Mucosa of gallbladder (tissue), 1 donor: Measurements from ENCODE around the gene PREB. TPM values are rescaled to one million over a fixed set of nuclear protein-coding genes. Genes with fewer than 3 reads are reported as not detected.

Experiments
- DNase-seq: peaks from one replicate; pipeline ENCODE4 v3.0.0-alpha.2; 2020; ENCODE audit warnings: low spot score
- total RNA-seq: library from RNA; stranded (reverse); gene quantifications from one replicate; pipeline ENCODE4 v1.2.1, GENCODE V29; 2021
- donor health status: DM: no; HTN: no; CAD: no.

PREB gene
- total RNA-seq, 1 donor from 2014 or later, result 51.3 TPM

DNA sequence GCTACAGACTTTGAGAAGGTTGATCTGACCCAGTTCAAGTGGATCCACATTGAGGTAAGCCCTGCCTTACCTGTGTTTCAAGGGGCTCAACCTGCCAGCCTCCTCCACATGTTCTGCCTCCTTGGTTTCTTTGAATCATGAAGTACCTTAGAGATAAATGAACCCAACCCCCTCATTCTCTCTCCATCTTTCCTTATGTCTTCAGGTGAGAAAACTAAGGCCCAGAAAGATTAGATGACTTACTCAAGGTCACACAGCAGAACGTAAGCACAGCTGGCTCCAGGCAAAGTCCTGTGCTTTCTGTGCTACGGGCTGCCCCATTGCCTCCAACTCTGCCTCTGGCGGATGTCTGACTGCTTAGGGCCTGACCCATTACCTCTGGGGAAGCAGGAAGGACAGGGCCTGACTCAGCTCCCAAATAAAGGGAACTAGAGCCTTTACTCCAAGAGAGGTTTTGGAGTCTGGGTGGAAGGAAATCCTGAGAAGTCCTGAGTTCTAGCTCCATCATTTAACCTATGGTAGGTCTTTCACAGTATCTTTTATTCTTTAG lies 37.6 kb downstream of the PREB start:
- no peak for DNase-seq

DNA sequence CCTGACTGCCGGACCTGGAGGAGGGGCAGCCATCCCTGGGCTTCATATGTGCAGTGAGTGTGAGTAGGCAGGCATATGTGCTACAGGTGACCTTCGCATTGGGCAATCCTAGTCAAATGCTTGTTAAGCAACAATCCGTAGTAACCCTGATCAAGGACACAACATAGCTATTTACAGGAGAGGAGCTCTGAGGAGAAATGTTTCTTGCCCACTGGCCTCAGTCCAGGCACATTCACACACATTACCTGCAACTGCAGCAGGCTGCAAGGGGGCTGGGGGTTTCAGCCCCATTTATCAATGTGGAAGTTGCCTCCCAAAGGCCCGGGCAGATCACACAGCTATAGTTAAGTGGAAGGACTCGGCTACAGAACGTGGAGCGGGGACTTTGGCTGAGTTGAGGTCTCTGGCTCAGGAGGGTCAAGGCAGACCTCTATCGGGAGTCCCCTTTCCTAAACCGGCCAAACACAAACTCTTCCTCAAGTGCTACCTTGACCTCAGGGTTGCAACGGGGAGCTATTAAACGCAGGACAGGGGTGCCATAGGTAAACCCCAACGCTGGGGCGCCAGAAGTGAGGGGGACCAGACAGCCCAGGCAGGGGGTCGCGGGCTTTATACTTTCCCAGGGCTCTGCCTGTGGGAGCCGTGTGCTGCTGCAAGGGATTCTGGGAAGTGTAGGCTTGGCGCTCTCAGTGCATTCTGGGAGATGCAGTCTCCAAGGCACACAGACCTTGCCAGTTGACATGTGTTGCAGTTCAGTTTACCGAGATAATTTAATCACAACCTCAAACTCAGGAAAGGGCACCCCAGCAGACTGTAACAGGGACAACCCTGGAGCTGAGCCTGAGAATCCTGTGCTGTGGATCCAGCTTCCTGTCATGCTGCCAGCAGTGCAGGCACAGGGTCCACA lies 38.4 kb downstream of the PREB start:
- peak; percentile 63 for DNase-seq

DNA sequence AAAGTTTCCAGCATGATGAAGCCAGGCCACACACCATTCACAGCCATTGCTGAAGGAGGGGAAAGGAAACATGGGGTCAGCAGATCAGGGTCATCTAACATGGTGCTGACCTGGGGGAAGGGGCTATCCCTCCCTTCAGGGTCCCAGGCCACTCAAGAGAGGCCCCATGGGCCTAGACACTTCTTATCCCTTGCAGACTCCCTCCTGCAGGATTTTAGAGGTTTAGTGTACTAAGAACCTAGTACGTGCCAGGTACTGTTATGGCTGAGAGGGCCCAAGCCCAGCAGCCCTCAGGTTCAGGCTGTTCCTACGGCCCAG lies 39.0 kb downstream of the PREB start:
- DNase-seq, result no peak

GRCh38 chr2:27094353-27094984 lies 40.0 kb downstream of the PREB start:
- DNase-seq, result no peak

DNA sequence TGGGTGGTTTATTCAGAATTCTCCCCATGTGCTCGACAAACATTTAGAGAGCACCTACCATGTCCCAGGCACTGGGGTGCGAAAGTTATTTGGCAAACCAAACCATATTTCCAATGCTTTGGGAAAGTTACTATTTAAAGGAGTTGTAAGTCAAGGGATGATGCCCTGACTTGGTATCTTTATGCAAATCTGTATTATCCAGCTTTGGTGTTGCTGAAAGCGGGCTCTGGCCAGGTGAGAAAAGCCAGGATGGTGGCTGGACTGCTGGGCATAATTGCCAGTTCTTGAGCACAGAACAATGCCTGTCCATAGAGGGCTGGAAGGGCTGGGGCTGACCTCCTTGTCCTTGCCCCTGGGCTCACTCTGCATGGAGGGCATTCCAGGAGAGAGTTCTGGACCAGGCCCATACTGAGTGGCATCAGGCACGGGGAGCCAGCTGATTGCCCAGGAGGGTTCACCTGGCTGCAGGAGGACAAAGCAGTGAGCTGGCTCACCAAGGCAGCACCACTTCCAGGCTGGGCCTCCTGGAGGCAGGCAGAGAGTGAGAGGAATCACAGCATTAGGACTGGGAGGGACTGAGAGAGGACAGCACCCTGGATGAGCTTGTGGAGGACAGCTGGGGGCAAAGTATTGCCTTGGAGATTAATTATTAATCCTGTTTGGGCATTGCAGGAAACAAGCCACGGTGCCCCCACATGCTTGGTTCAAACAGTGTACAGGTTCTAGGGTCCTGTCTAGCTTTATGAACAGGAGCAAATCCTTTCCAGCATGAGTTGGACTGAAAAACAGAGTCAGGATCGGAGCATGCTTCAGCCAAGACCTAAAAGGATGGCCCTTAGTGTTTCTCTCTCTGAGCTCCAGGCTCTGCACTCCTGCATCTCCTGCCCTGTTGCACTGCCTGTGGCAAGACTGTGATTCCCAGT lies 40.7 kb downstream of the PREB start:
- no peak for DNase-seq

DNA sequence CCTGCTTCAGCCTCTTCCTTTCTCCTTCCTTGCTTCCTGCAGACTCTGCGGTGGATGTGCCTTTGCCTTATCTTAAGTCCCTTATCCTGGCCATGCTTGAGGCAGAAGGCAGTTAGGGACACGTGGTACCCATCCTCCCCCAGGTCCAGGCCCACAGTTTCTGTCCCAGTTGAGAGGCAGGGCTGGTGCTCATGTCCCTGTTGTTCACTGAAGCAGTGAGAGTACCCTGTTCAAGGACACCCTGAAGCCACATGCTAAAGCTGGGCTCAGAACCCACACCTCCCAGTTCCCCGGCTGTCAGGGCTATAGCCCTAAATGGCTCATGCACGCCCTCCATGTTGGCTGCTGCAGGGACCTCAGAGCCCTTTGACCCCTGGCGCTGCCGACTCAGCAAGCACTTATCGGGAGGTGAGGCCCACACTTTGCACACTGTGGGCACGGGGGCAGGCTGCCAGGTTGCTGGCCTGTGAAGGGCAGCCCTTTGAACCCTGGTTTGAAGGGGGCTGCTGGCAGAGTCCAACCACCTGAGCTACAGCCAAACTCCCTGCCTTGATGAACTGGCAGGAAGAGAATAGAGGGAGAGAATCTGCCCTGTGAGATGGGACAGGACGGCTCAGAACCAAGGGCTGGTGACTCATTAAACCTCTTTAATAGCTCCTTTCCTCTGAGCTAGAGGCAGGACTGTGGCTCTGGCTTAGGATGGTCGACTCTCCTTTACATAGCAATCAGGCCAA lies 41.6 kb downstream of the PREB start:
- no peak for DNase-seq

- no peak for DNase-seq
These were observed 42.4 kb downstream of the PREB start for GRCh38 chr2:27091746-27092695.

GRCh38 chr2:27089111-27089954 lies 45.1 kb downstream of the PREB start:
- no peak for DNase-seq

GRCh38 chr2:27088634-27089033 lies 45.8 kb downstream of the PREB start:
- DNase-seq, result no peak

DNA sequence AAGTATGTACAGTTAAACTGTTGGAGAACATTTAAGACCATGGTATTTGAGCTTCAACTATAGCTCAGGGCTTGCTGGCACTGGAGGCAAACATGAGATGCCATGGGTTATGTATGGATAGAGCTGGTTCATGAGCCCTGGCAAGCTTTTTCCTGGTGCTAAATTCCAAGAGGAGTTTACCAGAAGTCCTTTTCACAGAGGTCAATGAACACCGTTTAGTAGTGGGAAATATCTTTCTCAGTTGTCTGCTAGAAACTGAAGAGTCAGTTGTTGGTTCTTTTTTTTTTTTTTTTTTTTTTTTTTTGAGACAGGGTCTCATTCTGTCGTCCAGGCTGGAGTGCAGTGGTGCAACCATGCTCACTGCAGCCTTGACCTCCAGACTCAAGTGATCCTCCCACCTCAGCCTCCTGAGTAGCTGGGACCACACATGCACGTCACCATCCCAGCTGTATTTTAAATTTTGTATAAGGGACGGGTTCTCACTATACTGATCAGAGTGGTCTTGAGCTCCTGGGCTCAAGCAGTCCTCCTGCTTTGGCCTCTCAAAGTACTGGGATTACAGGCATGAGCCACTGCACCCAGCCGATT lies 46.5 kb downstream of the PREB start:
- DNase-seq, result no peak

GRCh38 chr2:27086724-27087593 lies 47.5 kb downstream of the PREB start, which contains the start of gene KHK:
Gene KHK, plus strand, starts transcription at chr2:27086772. Its CDS starts 488 bp downstream, at chr2:27087260.
- DNase-seq, result peak; percentile 28

DNA sequence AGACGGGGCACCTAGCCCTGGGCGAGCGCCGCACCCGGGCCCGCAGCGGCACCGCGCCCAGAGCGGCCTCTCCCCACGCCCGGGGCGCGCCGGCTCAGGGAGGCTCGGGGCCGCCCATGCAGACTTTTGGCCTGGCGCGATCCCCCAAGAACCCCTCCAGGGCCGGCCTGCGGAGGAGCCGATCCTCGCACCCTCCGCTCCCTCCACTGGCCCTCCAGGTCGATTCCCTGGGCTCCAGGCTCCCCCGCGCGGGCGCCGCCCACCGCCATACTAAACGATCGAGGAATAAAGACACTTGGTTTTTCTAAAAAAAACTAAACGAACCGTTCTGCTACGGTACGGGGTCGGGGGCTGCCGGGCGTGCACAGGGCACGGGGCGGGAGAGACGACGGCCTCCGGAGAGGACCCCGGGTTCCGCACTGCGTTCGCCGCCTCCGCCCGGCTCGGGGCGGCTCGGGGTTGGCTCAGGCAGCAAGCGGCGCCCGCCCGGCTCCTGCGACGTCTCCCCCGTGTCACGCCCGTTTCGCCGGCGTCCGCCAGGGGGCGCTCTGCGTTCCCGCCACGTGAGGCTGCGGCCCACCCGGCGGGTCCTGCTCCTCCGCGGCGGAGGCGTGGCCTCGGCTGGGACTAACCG lies 48.2 kb downstream of the PREB start:
- peak; percentile 96 for DNase-seq

- DNase-seq, result peak; percentile 66
These were observed 48.8 kb downstream of the PREB start for GRCh38 chr2:27085673-27086089.

DNA sequence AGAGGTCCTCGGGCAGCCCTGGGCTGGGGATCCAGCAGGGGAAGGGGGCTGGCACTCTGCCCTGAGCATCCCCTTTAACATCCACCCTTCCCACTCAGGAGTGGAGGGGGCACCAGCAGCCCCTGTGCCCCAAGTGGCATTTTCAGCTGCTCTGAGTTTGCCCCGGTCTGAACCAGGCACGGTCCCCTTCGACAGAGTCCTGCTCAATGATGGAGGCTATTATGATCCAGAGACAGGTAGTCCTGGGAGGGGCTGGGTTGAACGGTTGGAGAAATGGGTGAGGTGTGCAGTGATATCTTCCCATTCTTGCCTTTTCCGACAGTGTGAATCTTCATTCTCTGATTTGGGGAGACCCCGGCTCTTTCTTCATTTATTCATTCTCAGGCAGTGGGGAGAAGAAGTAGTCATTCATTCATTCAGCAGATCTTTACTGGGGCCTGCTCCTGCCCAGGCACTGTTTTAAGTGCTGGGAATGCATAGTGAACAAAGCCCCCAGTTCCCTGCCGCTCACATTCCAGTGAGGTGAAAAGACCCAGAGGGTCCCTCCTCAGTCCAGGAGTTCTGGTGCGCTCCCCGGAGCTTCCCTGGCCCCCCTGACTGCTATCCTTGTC lies 49.3 kb downstream of the PREB start:
- DNase-seq, result no peak

GRCh38 chr2:27084297-27085061 lies 50.0 kb downstream of the PREB start:
- no peak for DNase-seq
